Endothelial cell of umbilical vein (primary cell): ENCODE measurements around the gene HDAC9. TPM values are rescaled to one million over a fixed set of nuclear protein-coding genes. Genes with fewer than 3 reads are reported as not detected.

Source experiments
- BruUV-seq: library from RNA; stranded (reverse); fragments of 400-500 nt; replicated peaks from 2 replicates; lab custom pipeline; 2021; lab: Mats Ljungman, UMichigan
- CTCF ChIA-PET: fragments of 300-600, 350-600 bp; sonication (Branson Sonifier 250); formaldehyde crosslinking; loops from one replicate; lab custom pipeline; 2021; ENCODE audit warnings: antibody characterized with exemption, inconsistent platforms; lab: Charles Lee
- POLR2A ChIA-PET: fragments of 300-600, 350-600 bp; sonication (Branson Sonifier 250); formaldehyde crosslinking; loops from one replicate; lab custom pipeline; 2021; ENCODE audit warnings: antibody characterized with exemption, inconsistent platforms; lab: Charles Lee
- DNase-seq: peaks from one replicate; pipeline ENCODE4 v3.0.0-alpha.2; 2011; ENCODE audit warnings: low read depth, low spot score
- FAIRE-seq: peaks from 2 replicates; lab custom pipeline; 2011; peaks lifted over from hg19 to GRCh38; lab: Jason Lieb, UNC
- H2AFZ ChIP-seq: 2 replicates; pipeline ENCODE4 v1.6.0; 2012; ENCODE audit warnings: low read depth, low read length, control low read depth, inconsistent platforms
- H3K27ac ChIP-seq: 2 replicates; pipeline ENCODE4 v1.5.1; 2011; ENCODE audit warnings: low read depth, mild to moderate bottlenecking, control low read depth, low read length, moderate library complexity; ENCODE audit not compliant: insufficient read depth
- H3K27me3 ChIP-seq, 2 experiments: 2 replicates each; pipeline versions ENCODE4 v1.6.0 to v1.6.1; 2011; ENCODE audit warnings: low read length in 2 of 2, mixed read lengths in 1 of 2; ENCODE audit not compliant: control insufficient read depth in 2 of 2, insufficient read depth in 2 of 2
- H3K36me3 ChIP-seq, 2 experiments: 2 replicates in 1 of 2; 3 replicates in 1 of 2; pipeline ENCODE4 v1.5.1; 2011; ENCODE audit warnings: low read length in 2 of 2, mild to moderate bottlenecking in 1 of 2, moderate library complexity in 1 of 2; ENCODE audit not compliant: control insufficient read depth in 2 of 2, insufficient read depth in 2 of 2; ENCODE audit errors: extremely low read depth in 1 of 2
- H3K4me1 ChIP-seq: 3 replicates; pipeline ENCODE4 v1.5.1; 2011; ENCODE audit warnings: mild to moderate bottlenecking, low read length; ENCODE audit not compliant: control insufficient read depth, insufficient read depth; ENCODE audit errors: extremely low read depth
- H3K4me2 ChIP-seq: 2 replicates; pipeline ENCODE4 v1.6.1; 2011; ENCODE audit warnings: low read length, control low read depth, mixed read lengths; ENCODE audit not compliant: insufficient read depth
- H3K4me3 ChIP-seq, 3 experiments: fragments of 200-600 bp in 1 of 3; sonication (generic), shearing (Covaris generic) in 1 of 3; replicated peaks in 1 of 3; 2 replicates each; pipeline ENCODE4 v1.5.1; 2011 to 2016; ENCODE audit warnings: control low read depth in 3 of 3, low read length in 3 of 3, mild to moderate bottlenecking in 2 of 3, inconsistent platforms in 1 of 3, low read depth in 1 of 3, moderate library complexity in 1 of 3; ENCODE audit not compliant: insufficient read depth in 1 of 3
- H3K79me2 ChIP-seq: 2 replicates; pipeline ENCODE4 v1.6.0; 2012; ENCODE audit warnings: low read length, inconsistent platforms; ENCODE audit not compliant: control insufficient read depth, insufficient read depth
- H3K9ac ChIP-seq: replicated peaks from 2 replicates; pipeline ENCODE3; 2011; ENCODE audit warnings: low read length, control low read depth; ENCODE audit not compliant: insufficient read depth; ENCODE audit errors: extremely low read depth
- H3K9me1 ChIP-seq: replicated peaks from 3 replicates; pipeline ENCODE4 v1.6.0; 2011; ENCODE audit warnings: mild to moderate bottlenecking, low read length; ENCODE audit not compliant: control insufficient read depth, insufficient read depth; ENCODE audit errors: extremely low read depth
- H3K9me3 ChIP-seq: replicated peaks from 2 replicates; pipeline ENCODE4 v1.5.1; 2012; ENCODE audit warnings: low read length, inconsistent platforms; ENCODE audit not compliant: control insufficient read depth, insufficient read depth
- H4K20me1 ChIP-seq: replicated peaks from 2 replicates; pipeline ENCODE3; 2011; ENCODE audit warnings: mild to moderate bottlenecking, low read length; ENCODE audit not compliant: control insufficient read depth, insufficient read depth; ENCODE audit errors: extremely low read depth
- CTCF ChIP-seq, 2 donors: IDR thresholded peaks; 1 replicate in 1 of 2; 2 replicates in 1 of 2; pipeline ENCODE4 v1.5.1; 2011; ENCODE audit warnings: low read length in 2 of 2, mild to moderate bottlenecking in 2 of 2, moderate library complexity in 2 of 2, control low read depth in 1 of 2, inconsistent platforms in 1 of 2, low read depth in 1 of 2; ENCODE audit not compliant: insufficient read depth in 1 of 2; ENCODE audit errors: extremely low read depth in 1 of 2
- EZH2 ChIP-seq: IDR thresholded peaks from 2 replicates; pipeline ENCODE4 v1.6.1; 2012; ENCODE audit warnings: borderline replicate concordance, low read depth, mild to moderate bottlenecking, moderate library complexity, low read length, inconsistent platforms; ENCODE audit not compliant: severe bottlenecking
- FOS ChIP-seq: IDR thresholded peaks from 2 replicates; pipeline ENCODE4 v1.6.1; 2011; ENCODE audit warnings: mild to moderate bottlenecking, low read length, moderate library complexity, borderline replicate concordance; ENCODE audit not compliant: insufficient read depth
- GATA2 ChIP-seq: IDR thresholded peaks from 2 replicates; pipeline ENCODE4 v1.7.0; 2011; ENCODE audit warnings: low read depth, mild to moderate bottlenecking, moderate library complexity, mixed read lengths, low read length; ENCODE audit not compliant: insufficient read length, insufficient read depth
- JUN ChIP-seq: IDR thresholded peaks from 2 replicates; pipeline ENCODE4 v1.6.1; 2011; ENCODE audit warnings: borderline replicate concordance, low read depth; ENCODE audit not compliant: insufficient read length, insufficient read depth
- MYC ChIP-seq: IDR thresholded peaks from one replicate; pipeline ENCODE4 v1.6.1; 2011; ENCODE audit warnings: mild to moderate bottlenecking, low read depth, low read length
- POLR2A ChIP-seq: IDR thresholded peaks from 2 replicates; pipeline ENCODE4 v1.6.1; 2012; ENCODE audit warnings: low read depth, mild to moderate bottlenecking, control low read depth, low read length
- POLR2AphosphoS5 ChIP-seq: IDR thresholded peaks from 2 replicates; pipeline ENCODE4 v1.6.1; 2012; ENCODE audit warnings: low read depth, mild to moderate bottlenecking, control low read depth, low read length, moderate library complexity; ENCODE audit not compliant: insufficient read depth
- dilution Hi-C: fragments of 300-500 bp; cut with MboI; formaldehyde crosslinking; loops from one replicate; pipeline ENCODE4 v1.15.0; 2019; ENCODE audit warnings: low sequenced_read_pairs; ENCODE audit not compliant: extremely low pct_ligation_motif_present
- intact Hi-C: fragments of 100-400 bp; cut with micrococcal nuclease; formaldehyde crosslinking; loops from one replicate; pipeline ENCODE4 v1.10.0; 2022
- polyA plus RNA-seq, 4 experiments: library from polyadenylated mRNA; depleted of rRNA in 3 of 4; stranded (reverse) in 3 of 4; unstranded in 1 of 4; fragments of >200 nt; gene quantifications; 2 replicates each; pipeline versions ENCODE4 v1.2.1 to v1.2.3, GENCODE V29; 2011 to 2012; ENCODE audit warnings: missing spikeins in 1 of 4
- total RNA-seq: library from RNA; stranded (reverse); gene quantifications from 2 replicates; pipeline ENCODE4 v1.2.3, GENCODE V29; 2021
- TF ChIP-seq, protein P1 (sequence below): IDR thresholded peaks from 2 replicates; pipeline ENCODE4 v1.6.1; 2011; ENCODE audit not compliant: insufficient read depth, insufficient read length

The HDAC9 gene
- total and polyA plus RNA-seq, 2 donors (not counting 3 experiments of a cell fraction or from before 2014, with no cell fraction given), result 1.8 to 11.6 TPM

GRCh38 chr7:18481776-18482175 is 13.8 kb upstream of the HDAC9 start:
- POLR2A ChIA-PET, result no interaction called here
- Histone ChIP-seq H3K4me3 (no peak overlapping the region), H3K4me2 (no peak overlapping the region), H4K20me1 (no peaks in the 10 kb centered on the region), H3K9me1 (no peaks in the 10 kb centered on the region), H2AFZ (no peak overlapping the region), H3K9ac (no peak overlapping the region), H3K36me3 (no peaks in the 10 kb centered on the region), H3K9me3 (no peaks in the 10 kb centered on the region), H3K27me3 (no peaks in the 10 kb centered on the region), H3K79me2 (no peaks in the 10 kb centered on the region), H3K27ac (no peak overlapping the region), H3K4me1 (no peaks in the 10 kb centered on the region)
- CTCF ChIA-PET, result no interaction called here
- BruUV-seq, result no TSS peak
- intact Hi-C loops (no loop called here), dilution Hi-C loops (no loop called here)
- no peak for FAIRE-seq
- DNase-seq, result no peak
- TF ChIP-seq CTCF (IDR thresholded peaks at IDR 0.05; ENCODE audit: extremely low read depth in 1 of 2, insufficient read depth in 1 of 2, low read depth in 1 of 2, low read length in 2 of 2) (no peak), EZH2 (no peak), GATA2 (no peak), FOS (no peak), POLR2AphosphoS5 (no peak), POLR2A (no peak)

- Histone ChIP-seq H3K4me3 (no peak overlapping the region), H3K9ac (no peak overlapping the region), H3K4me2 (no peak overlapping the region), H3K27me3 (no peaks in the 10 kb centered on the region), H3K27ac (no peak overlapping the region), H3K36me3 (no peaks in the 10 kb centered on the region), H3K79me2 (no peaks in the 10 kb centered on the region), H3K9me1 (no peaks in the 10 kb centered on the region), H3K4me1 (no peaks in the 10 kb centered on the region), H4K20me1 (no peaks in the 10 kb centered on the region), H2AFZ (no peak overlapping the region), H3K9me3 (no peaks in the 10 kb centered on the region)
- TF ChIP-seq FOS (no peak), JUN (no peak), CTCF (IDR thresholded peaks at IDR 0.05; ENCODE audit: extremely low read depth in 1 of 2, insufficient read depth in 1 of 2, low read depth in 1 of 2, low read length in 2 of 2) (no peak), MYC (no peak), POLR2AphosphoS5 (no peak), EZH2 (no peak), POLR2A (no peak), GATA2 (no peak)
- TF ChIP-seq, protein P1, sequence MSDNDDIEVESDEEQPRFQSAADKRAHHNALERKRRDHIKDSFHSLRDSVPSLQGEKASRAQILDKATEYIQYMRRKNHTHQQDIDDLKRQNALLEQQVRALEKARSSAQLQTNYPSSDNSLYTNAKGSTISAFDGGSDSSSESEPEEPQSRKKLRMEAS, result no peak
- ChIA-PET POLR2A (no interaction called here), CTCF (interaction anchor here (0.9 to 3.7 kb wide), 5 partner anchors 9 to 132 kb away, joined by 3 to 12 read pairs (median 4); partner anchors contain the start of gene HDAC9)
- dilution Hi-C loops (no loop called here), intact Hi-C loops (no loop called here)
- no peak for DNase-seq
- no TSS peak for BruUV-seq
- no peak for FAIRE-seq
Observed at GRCh38 chr7:18488049-18488448, 7.5 kb upstream of the HDAC9 start.
